ENCODE data around the gene RYR1. TPM values are rescaled to one million over a fixed set of nuclear protein-coding genes. Genes with fewer than 3 reads are reported as not detected.
"Not testable (repeated sequence)": the region's sequence is repeated elsewhere in the genome, so short reads cannot be mapped to it uniquely, and the experiment has no call there.

The RYR1 gene
- total RNA-seq, 1 donor from 2014 or later = 9.3 TPM

DNA sequence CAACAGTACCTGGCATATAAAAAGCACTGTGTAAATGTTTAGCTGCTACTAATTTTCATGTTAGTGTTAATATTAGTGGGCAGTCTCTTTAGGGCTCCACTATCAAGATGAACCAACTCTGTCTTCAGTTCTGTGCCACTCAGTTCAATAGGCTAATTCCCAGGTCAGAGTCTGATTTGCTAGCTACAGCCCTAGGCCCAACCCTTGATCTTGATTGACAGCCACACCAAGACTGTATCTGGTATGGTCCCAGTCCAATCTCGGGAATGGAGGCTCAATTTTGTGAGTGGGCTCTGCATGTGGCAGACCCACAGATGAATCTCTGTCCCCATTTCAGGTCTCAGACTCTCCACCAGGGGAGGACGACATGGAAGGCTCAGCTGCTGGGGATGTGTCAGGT lies 138.2 kb downstream of the RYR1 start:
- no peaks in the 10 kb centered on the region for H3K9me3 Mint-ChIP-seq
- H3K4me3 Mint-ChIP-seq = no peak overlapping the region
- no peak for DNase-seq (ENCODE audit: extremely low spot score, unreplicated experiment)
- no peaks in the 10 kb centered on the region for H3K36me3 Mint-ChIP-seq
- no peak overlapping the region for H3K27ac Mint-ChIP-seq
- H3K4me1 Mint-ChIP-seq (ENCODE audit: unreplicated experiment) = no peaks in the 10 kb centered on the region
- peaks cover 3% of the 10 kb centered on the region for H3K27me3 Mint-ChIP-seq
- TF ChIP-seq, protein P1, sequence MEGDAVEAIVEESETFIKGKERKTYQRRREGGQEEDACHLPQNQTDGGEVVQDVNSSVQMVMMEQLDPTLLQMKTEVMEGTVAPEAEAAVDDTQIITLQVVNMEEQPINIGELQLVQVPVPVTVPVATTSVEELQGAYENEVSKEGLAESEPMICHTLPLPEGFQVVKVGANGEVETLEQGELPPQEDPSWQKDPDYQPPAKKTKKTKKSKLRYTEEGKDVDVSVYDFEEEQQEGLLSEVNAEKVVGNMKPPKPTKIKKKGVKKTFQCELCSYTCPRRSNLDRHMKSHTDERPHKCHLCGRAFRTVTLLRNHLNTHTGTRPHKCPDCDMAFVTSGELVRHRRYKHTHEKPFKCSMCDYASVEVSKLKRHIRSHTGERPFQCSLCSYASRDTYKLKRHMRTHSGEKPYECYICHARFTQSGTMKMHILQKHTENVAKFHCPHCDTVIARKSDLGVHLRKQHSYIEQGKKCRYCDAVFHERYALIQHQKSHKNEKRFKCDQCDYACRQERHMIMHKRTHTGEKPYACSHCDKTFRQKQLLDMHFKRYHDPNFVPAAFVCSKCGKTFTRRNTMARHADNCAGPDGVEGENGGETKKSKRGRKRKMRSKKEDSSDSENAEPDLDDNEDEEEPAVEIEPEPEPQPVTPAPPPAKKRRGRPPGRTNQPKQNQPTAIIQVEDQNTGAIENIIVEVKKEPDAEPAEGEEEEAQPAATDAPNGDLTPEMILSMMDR (conservative IDR thresholded peaks at IDR 0.05) = no peak

DNA sequence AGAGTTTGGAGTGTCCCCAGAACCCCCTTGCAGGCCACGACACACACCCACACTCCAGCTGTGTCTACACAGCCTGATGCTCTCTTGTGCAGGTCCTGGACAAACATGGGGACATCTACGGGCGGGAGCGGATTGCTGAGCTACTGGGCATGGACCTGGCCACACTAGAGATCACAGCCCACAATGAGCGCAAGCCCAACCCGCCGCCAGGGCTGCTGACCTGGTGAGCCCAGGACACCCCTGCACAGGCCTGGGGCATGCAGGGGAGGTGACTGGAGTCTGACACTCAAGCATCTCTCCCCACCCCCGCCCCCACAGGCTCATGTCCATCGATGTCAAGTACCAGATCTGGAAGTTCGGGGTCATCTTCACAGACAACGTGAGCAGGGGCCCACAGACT lies 144.3 kb downstream of the RYR1 start:
- no peak for DNase-seq (ENCODE audit: extremely low spot score, unreplicated experiment)
- TF ChIP-seq, protein P1 (conservative IDR thresholded peaks at IDR 0.05) = no peak
- H3K27me3 Mint-ChIP-seq = no peaks in the 10 kb centered on the region
- no peak overlapping the region for H3K27ac Mint-ChIP-seq
- H3K9me3 Mint-ChIP-seq = no peaks in the 10 kb centered on the region
- H3K4me1 Mint-ChIP-seq (ENCODE audit: unreplicated experiment) = no peaks in the 10 kb centered on the region
- H3K36me3 Mint-ChIP-seq = no peaks in the 10 kb centered on the region
- no peak overlapping the region for H3K4me3 Mint-ChIP-seq

DNA sequence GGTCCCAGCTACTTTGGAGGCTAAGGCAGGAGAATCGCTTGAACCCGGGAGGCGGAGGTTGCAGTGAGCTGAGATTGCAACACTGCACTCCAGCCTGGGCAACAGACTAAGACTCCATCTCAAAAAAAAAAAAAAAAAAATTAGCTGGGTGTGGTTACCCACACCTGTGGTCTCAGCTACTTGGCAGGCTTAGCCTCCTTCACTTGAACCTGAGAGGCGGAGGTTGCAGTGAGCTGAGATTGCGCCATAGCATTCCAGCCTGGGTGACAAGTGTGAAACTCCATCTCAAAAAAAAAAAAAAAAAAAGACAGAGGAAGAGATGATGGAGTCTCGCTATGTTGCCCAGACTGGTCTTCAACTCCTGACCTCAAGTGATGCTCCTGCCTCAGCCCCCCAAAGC lies 145.8 kb downstream of the RYR1 start:
- H3K36me3 Mint-ChIP-seq; DNase-seq (ENCODE audit: extremely low spot score, unreplicated experiment); H3K4me1 Mint-ChIP-seq (ENCODE audit: unreplicated experiment); H3K4me3 Mint-ChIP-seq; H3K27ac Mint-ChIP-seq; H3K27me3 Mint-ChIP-seq; H3K9me3 Mint-ChIP-seq: not testable (repeated sequence)

DNA sequence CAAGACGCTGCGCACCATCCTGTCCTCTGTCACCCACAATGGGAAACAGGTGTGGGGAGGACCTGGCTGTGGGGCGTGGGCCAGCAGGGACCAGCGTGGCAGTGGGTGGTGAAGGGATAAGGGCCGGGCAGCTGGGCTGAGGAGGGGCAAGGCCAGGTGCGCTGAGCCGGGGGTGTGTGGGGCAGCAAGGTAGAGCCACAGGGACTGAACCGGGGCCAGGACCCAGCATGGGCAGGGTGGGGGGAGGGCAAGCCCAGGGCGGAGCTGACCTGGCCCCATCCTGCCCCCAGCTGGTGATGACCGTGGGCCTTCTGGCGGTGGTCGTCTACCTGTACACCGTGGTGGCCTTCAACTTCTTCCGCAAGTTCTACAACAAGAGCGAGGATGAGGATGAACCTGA lies 146.6 kb downstream of the RYR1 start:
- Mint-ChIP-seq H3K4me1 (ENCODE audit: unreplicated experiment) (no peaks in the 10 kb centered on the region), H3K27me3 (no peaks in the 10 kb centered on the region), H3K36me3 (no peaks in the 10 kb centered on the region), H3K9me3 (no peaks in the 10 kb centered on the region), H3K27ac (no peak overlapping the region), H3K4me3 (no peak overlapping the region)
- TF ChIP-seq, protein P1 (conservative IDR thresholded peaks at IDR 0.05) = no peak
- no peak for DNase-seq (ENCODE audit: extremely low spot score, unreplicated experiment)

DNA sequence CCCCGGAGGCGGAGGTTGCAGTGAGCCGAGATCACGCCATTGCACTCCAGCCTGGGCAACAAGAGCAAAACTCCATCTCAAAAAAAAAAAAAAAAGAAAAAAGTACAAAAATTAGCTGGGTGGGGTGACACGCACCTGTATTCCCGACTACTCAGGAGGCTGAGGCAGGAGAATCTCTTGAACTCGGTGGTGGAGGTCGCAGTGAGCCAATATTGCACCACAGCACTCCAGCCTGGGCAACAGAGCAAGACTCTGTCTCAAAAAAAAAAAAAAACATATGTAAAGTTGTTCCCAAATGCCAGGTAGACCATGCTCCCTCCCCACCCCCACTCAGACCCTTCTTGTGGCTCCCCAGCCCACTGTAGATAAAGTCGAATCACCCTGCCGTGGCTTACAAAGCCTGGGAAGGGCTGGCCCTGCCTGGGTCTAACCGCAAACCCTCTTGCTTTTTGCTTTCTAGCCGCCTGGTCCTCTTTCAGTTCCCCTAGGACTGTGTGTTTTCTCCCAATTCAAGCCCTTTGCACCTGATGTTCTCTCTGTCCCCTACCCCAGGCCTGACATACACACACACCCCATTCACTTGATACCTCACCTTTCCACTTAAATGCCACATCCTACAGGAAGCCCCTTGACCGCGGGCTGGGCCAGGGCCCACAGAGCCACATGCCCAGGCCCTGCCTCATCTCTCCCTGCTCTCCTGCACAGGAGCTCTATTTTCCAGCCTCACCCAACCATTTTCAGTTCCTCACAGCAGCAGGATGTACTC lies 149.9 kb downstream of the RYR1 start:
- no peak for DNase-seq (ENCODE audit: extremely low spot score, unreplicated experiment)
- H3K4me1 Mint-ChIP-seq (ENCODE audit: unreplicated experiment) = no peaks in the 10 kb centered on the region
- no peaks in the 10 kb centered on the region for H3K9me3 Mint-ChIP-seq
- TF ChIP-seq, protein P1 (conservative IDR thresholded peaks at IDR 0.05) = no peak
- no peak overlapping the region for H3K4me3 Mint-ChIP-seq
- no peaks in the 10 kb centered on the region for H3K27me3 Mint-ChIP-seq
- H3K27ac Mint-ChIP-seq = no peak overlapping the region
- H3K36me3 Mint-ChIP-seq = no peaks in the 10 kb centered on the region

DNA sequence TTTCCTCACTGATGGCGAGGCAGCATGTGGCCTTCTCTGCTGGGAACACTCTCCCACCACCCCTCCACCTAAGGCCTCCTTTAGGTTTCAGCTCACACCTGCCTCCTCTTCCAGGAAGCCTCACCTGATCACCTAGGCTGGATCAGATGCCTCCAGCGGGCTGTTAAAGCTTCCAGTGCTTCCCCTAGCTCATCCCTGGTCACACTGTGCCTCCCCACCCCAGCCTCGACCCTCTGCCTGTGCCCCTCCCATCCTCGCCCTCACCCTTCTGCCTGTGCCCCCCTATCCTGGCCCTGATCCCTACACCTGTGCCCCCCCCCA lies 150.5 kb downstream of the RYR1 start:
- DNase-seq (ENCODE audit: extremely low spot score, unreplicated experiment) = no peak
- Mint-ChIP-seq H3K4me1 (ENCODE audit: unreplicated experiment) (no peaks in the 10 kb centered on the region), H3K36me3 (no peaks in the 10 kb centered on the region), H3K4me3 (no peak overlapping the region), H3K27ac (no peak overlapping the region), H3K27me3 (no peaks in the 10 kb centered on the region), H3K9me3 (no peaks in the 10 kb centered on the region)
- TF ChIP-seq, protein P1 (conservative IDR thresholded peaks at IDR 0.05) = no peak
